ENCODE results near the gene HOXC4.

The HOXC4 gene

GRCh38 chr12:54016051-54016450 is 37.6 kb upstream of the HOXC4 start:
- H3K4me1 ChIP-seq (ENCODE audit: control insufficient read depth, insufficient read depth, low read length) = peaks cover 42% of the 10 kb centered on the region

GRCh38 chr12:54016478-54016964 is 37.1 kb upstream of the HOXC4 start:
- peak overlapping the region; percentile 81 for H3K4me3 ChIP-seq (ENCODE audit: low read depth, low read length)
- ChIA-PET CTCF (interaction anchor here (0.6 to 3.8 kb wide), 16 partner anchors 9 to 363 kb away, joined by 3 to 23 read pairs (median 4); partner anchors contain the start of genes HOXC10, HOXC5 and HOXC8), POLR2A (interaction anchor here (0.7 to 2.5 kb wide), 19 partner anchors 8 to 343 kb away, joined by 3 to 39 read pairs (median 6); partner anchors contain the start of genes CBX5, HNRNPA1, HOXC13 and HOXC4)
- H3K9me3 ChIP-seq (ENCODE audit: control insufficient read depth, insufficient read depth, low read depth, low read length) = no peaks in the 10 kb centered on the region
- H3K36me3 ChIP-seq (ENCODE audit: control insufficient read depth in 2 of 2, insufficient read depth in 1 of 2, low read length in 2 of 2) = no peaks in the 10 kb centered on the region
- peaks cover 45% of the 10 kb centered on the region for H3K4me1 ChIP-seq (ENCODE audit: control insufficient read depth, insufficient read depth, low read length)
- H3K27ac ChIP-seq (ENCODE audit: extremely low read depth, low read depth, low read length) = peak overlapping the region; percentile 100
- TF ChIP-seq GLIS1 (tag by site-specific recombination; IDR thresholded peaks at IDR 0.05) (no peak), ZNF747 (tag by site-specific recombination; IDR thresholded peaks at IDR 0.05) (no peak), ZSCAN30 (tag by site-specific recombination; IDR thresholded peaks at IDR 0.05) (0 out of 2 replicates have a peak, but pooled peaks have one; percentile 14), ZIC2 (tag by site-specific recombination; IDR thresholded peaks at IDR 0.05) (no peak), ZNF560 (tag by site-specific recombination; IDR thresholded peaks at IDR 0.05; ENCODE audit: borderline replicate concordance) (no peak), ZNF2 (tag by site-specific recombination; IDR thresholded peaks at IDR 0.05) (no peak), INSM2 (tag by site-specific recombination; IDR thresholded peaks at IDR 0.05) (peak; percentile 41; the same call in 1 of the 2 replicates), ZNF561 (tag by site-specific recombination; IDR thresholded peaks at IDR 0.05; ENCODE audit: borderline replicate concordance) (no peak), HOXD13 (CRISPR knock-in tag; IDR thresholded peaks at IDR 0.05; ENCODE audit: borderline replicate concordance) (peak; percentile 74; the same call in 1 of the 2 replicates), SP7 (tag by site-specific recombination; IDR thresholded peaks at IDR 0.05) (no peak), YY1 (tag by site-specific recombination; IDR thresholded peaks at IDR 0.05) (peak; percentile 55; the same call in 1 of the 2 replicates), ZNF658 (tag by site-specific recombination; IDR thresholded peaks at IDR 0.05) (no peak), HOXC10 (CRISPR knock-in tag; IDR thresholded peaks at IDR 0.05) (peak; percentile 73; the same call in 1 of the 2 replicates), KLF1 (tag by site-specific recombination; IDR thresholded peaks at IDR 0.05) (0 out of 2 replicates have a peak, but pooled peaks have one; percentile 16), ZNF843 (tag by site-specific recombination; IDR thresholded peaks at IDR 0.05) (peak; percentile 63), ZNF394 (tag by site-specific recombination; IDR thresholded peaks at IDR 0.05; ENCODE audit: borderline replicate concordance) (no peak), ZNF221 (tag by site-specific recombination; IDR thresholded peaks at IDR 0.05; ENCODE audit: borderline replicate concordance) (no peak)
- TF ChIP-seq, protein P1, sequence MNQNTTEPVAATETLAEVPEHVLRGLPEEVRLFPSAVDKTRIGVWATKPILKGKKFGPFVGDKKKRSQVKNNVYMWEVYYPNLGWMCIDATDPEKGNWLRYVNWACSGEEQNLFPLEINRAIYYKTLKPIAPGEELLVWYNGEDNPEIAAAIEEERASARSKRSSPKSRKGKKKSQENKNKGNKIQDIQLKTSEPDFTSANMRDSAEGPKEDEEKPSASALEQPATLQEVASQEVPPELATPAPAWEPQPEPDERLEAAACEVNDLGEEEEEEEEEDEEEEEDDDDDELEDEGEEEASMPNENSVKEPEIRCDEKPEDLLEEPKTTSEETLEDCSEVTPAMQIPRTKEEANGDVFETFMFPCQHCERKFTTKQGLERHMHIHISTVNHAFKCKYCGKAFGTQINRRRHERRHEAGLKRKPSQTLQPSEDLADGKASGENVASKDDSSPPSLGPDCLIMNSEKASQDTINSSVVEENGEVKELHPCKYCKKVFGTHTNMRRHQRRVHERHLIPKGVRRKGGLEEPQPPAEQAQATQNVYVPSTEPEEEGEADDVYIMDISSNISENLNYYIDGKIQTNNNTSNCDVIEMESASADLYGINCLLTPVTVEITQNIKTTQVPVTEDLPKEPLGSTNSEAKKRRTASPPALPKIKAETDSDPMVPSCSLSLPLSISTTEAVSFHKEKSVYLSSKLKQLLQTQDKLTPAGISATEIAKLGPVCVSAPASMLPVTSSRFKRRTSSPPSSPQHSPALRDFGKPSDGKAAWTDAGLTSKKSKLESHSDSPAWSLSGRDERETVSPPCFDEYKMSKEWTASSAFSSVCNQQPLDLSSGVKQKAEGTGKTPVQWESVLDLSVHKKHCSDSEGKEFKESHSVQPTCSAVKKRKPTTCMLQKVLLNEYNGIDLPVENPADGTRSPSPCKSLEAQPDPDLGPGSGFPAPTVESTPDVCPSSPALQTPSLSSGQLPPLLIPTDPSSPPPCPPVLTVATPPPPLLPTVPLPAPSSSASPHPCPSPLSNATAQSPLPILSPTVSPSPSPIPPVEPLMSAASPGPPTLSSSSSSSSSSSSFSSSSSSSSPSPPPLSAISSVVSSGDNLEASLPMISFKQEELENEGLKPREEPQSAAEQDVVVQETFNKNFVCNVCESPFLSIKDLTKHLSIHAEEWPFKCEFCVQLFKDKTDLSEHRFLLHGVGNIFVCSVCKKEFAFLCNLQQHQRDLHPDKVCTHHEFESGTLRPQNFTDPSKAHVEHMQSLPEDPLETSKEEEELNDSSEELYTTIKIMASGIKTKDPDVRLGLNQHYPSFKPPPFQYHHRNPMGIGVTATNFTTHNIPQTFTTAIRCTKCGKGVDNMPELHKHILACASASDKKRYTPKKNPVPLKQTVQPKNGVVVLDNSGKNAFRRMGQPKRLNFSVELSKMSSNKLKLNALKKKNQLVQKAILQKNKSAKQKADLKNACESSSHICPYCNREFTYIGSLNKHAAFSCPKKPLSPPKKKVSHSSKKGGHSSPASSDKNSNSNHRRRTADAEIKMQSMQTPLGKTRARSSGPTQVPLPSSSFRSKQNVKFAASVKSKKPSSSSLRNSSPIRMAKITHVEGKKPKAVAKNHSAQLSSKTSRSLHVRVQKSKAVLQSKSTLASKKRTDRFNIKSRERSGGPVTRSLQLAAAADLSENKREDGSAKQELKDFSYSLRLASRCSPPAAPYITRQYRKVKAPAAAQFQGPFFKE (tag by site-specific recombination; IDR thresholded peaks at IDR 0.05; ENCODE audit: borderline replicate concordance) = no peak

More at GRCh38 chr12:54016051-54016450, 37.6 kb upstream of the HOXC4 start:
- ChIA-PET POLR2A (interaction anchor here (0.6 to 2.5 kb wide), 13 partner anchors 11 to 264 kb away, joined by 3 to 34 read pairs (median 8); partner anchors contain the start of genes CBX5, HNRNPA1, HOXC13 and HOXC4), CTCF (interaction anchor here (0.6 to 3.8 kb wide), 11 partner anchors 8 to 363 kb away, joined by 3 to 23 read pairs (median 7); partner anchors contain the start of genes HOXC5 and HOXC8)
- no peaks in the 10 kb centered on the region for H3K36me3 ChIP-seq (ENCODE audit: control insufficient read depth in 2 of 2, insufficient read depth in 1 of 2, low read length in 2 of 2)
- no peak for TF ChIP-seq ZNF623 (tag by site-specific recombination; IDR thresholded peaks at IDR 0.05)
- TF ChIP-seq ZNF521 (tag by site-specific recombination; IDR thresholded peaks at IDR 0.05) = no peak
- TF ChIP-seq ZNF362 (tag by site-specific recombination; IDR thresholded peaks at IDR 0.05) = peak; percentile 78; the same call in 1 of the 2 replicates
- TF ChIP-seq, protein P2, sequence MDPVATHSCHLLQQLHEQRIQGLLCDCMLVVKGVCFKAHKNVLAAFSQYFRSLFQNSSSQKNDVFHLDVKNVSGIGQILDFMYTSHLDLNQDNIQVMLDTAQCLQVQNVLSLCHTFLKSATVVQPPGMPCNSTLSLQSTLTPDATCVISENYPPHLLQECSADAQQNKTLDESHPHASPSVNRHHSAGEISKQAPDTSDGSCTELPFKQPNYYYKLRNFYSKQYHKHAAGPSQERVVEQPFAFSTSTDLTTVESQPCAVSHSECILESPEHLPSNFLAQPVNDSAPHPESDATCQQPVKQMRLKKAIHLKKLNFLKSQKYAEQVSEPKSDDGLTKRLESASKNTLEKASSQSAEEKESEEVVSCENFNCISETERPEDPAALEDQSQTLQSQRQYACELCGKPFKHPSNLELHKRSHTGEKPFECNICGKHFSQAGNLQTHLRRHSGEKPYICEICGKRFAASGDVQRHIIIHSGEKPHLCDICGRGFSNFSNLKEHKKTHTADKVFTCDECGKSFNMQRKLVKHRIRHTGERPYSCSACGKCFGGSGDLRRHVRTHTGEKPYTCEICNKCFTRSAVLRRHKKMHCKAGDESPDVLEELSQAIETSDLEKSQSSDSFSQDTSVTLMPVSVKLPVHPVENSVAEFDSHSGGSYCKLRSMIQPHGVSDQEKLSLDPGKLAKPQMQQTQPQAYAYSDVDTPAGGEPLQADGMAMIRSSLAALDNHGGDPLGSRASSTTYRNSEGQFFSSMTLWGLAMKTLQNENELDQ (tag by site-specific recombination; IDR thresholded peaks at IDR 0.05; ENCODE audit: low read depth) = no peak
- H3K4me3 ChIP-seq (ENCODE audit: low read depth, low read length) = peak overlapping the region; percentile 81
- no peaks in the 10 kb centered on the region for H3K9me3 ChIP-seq (ENCODE audit: control insufficient read depth, insufficient read depth, low read depth, low read length)
- H3K27ac ChIP-seq (ENCODE audit: extremely low read depth, low read depth, low read length) = peak overlapping the region; percentile 87

All from HEK293 (cell line).